Measurements from ENCODE around the gene ITGB2. TPM values are rescaled to one million over a fixed set of nuclear protein-coding genes. Genes with fewer than 3 reads are reported as not detected.

The ITGB2 gene
- total RNA-seq, 2 donors from 2014 or later: 13.1 to 27.1 TPM

- H3K9me3 ChIP-seq: no peaks in the 10 kb centered on the region
- DNase-seq: no peak
- H3K4me1 ChIP-seq: peaks cover 6% of the 10 kb centered on the region
- no peaks in the 10 kb centered on the region for H3K36me3 ChIP-seq
- H3K27ac ChIP-seq: no peak overlapping the region
- intact Hi-C loops (cut with DNase I): no loop called here
- H3K27me3 ChIP-seq: no peaks in the 10 kb centered on the region
- no peak for TF ChIP-seq CTCF (IDR thresholded peaks at IDR 0.05)
- H3K4me3 ChIP-seq: no peak overlapping the region
- no peak overlapping the region for H3K9ac ChIP-seq (ENCODE audit: low read depth in 2 of 2, low read length in 2 of 2)
These were observed 32.9 kb upstream of the ITGB2 start for GRCh38 chr21:44953628-44954021.

GRCh38 chr21:44952929-44953627 lies 32.4 kb upstream of the ITGB2 start:
- Histone ChIP-seq H3K4me3 (no peak overlapping the region), H3K9ac (ENCODE audit: low read depth in 2 of 2, low read length in 2 of 2) (no peak overlapping the region), H3K27me3 (no peaks in the 10 kb centered on the region), H3K4me1 (peaks cover 6% of the 10 kb centered on the region), H3K27ac (no peak overlapping the region), H3K36me3 (no peaks in the 10 kb centered on the region), H3K9me3 (no peaks in the 10 kb centered on the region)
- intact Hi-C loops (cut with DNase I): no loop called here
- no peak for DNase-seq
- no peak for TF ChIP-seq CTCF (IDR thresholded peaks at IDR 0.05)

- intact Hi-C loops (cut with DNase I): no loop called here
- H3K9me3 ChIP-seq: no peaks in the 10 kb centered on the region
- no peak overlapping the region for H3K4me3 ChIP-seq
- H3K36me3 ChIP-seq: no peaks in the 10 kb centered on the region
- H3K4me1 ChIP-seq: peaks cover 6% of the 10 kb centered on the region
- H3K27me3 ChIP-seq: no peaks in the 10 kb centered on the region
- no peak overlapping the region for H3K9ac ChIP-seq (ENCODE audit: low read depth in 2 of 2, low read length in 2 of 2)
- no peak for TF ChIP-seq CTCF (IDR thresholded peaks at IDR 0.05)
- DNase-seq: no peak
- no peak overlapping the region for H3K27ac ChIP-seq
These were observed 31.6 kb upstream of the ITGB2 start for GRCh38 chr21:44952116-44952928.

- Histone ChIP-seq H3K4me1 (peaks cover 6% of the 10 kb centered on the region), H3K27ac (no peak overlapping the region), H3K36me3 (no peaks in the 10 kb centered on the region), H3K27me3 (no peaks in the 10 kb centered on the region), H3K9ac (ENCODE audit: low read depth in 2 of 2, low read length in 2 of 2) (no peak overlapping the region), H3K4me3 (no peak overlapping the region), H3K9me3 (no peaks in the 10 kb centered on the region)
- intact Hi-C loops (cut with DNase I): no loop called here
- no peak for DNase-seq
- no peak for TF ChIP-seq CTCF (IDR thresholded peaks at IDR 0.05)
These were observed 30.7 kb upstream of the ITGB2 start for GRCh38 chr21:44951186-44951915.

GRCh38 chr21:44950351-44950750 lies 29.7 kb upstream of the ITGB2 start:
- no peak overlapping the region for H3K27ac ChIP-seq
- intact Hi-C loops (cut with DNase I): no loop called here
- no peak overlapping the region for H3K4me3 ChIP-seq
- DNase-seq: no peak
- H3K36me3 ChIP-seq: no peaks in the 10 kb centered on the region
- H3K9me3 ChIP-seq: no peaks in the 10 kb centered on the region
- no peak for TF ChIP-seq CTCF (IDR thresholded peaks at IDR 0.05)
- H3K4me1 ChIP-seq: peaks cover 6% of the 10 kb centered on the region
- H3K9ac ChIP-seq (ENCODE audit: low read depth in 2 of 2, low read length in 2 of 2): no peak overlapping the region
- H3K27me3 ChIP-seq: no peaks in the 10 kb centered on the region
